HEK293 (cell line): Measurements from ENCODE around the gene SRMS.

ENCODE experiments used
- CTCF ChIA-PET: fragments of 350-600 bp; formaldehyde crosslinking; extraction: SDS; loops from one replicate; lab custom pipeline; 2021; ENCODE audit warnings: antibody characterized with exemption; lab: Yijun Ruan, JAX
- POLR2A ChIA-PET: fragments of 300-600 bp; formaldehyde crosslinking; extraction: SDS; loops from one replicate; lab custom pipeline; 2020; ENCODE audit warnings: antibody characterized with exemption, inconsistent platforms; lab: Yijun Ruan, JAX
- H3K27ac ChIP-seq: fragments of 200-500 bp; sonication (Bioruptor generic); 2 replicates; pipeline ENCODE4 v1.5.1; 2014; ENCODE audit warnings: low read depth, low read length, control low read depth, inconsistent platforms; ENCODE audit errors: extremely low read depth
- H3K36me3 ChIP-seq, 2 experiments: fragments of 200-500 bp in 1 of 2; sonication (Bioruptor generic) in 1 of 2; 1 replicate in 1 of 2; 2 replicates in 1 of 2; pipeline ENCODE4 v1.5.1; 2014 to 2017; ENCODE audit warnings: inconsistent platforms in 2 of 2, low read length in 2 of 2; ENCODE audit not compliant: control insufficient read depth in 2 of 2, insufficient read depth in 1 of 2
- H3K4me1 ChIP-seq: fragments of 200-500 bp; sonication (Bioruptor generic); 2 replicates; pipeline ENCODE4 v1.5.1; 2014; ENCODE audit warnings: mild to moderate bottlenecking, low read length, inconsistent platforms; ENCODE audit not compliant: control insufficient read depth, insufficient read depth
- H3K4me3 ChIP-seq: 2 replicates; pipeline ENCODE4 v1.5.1; 2011; ENCODE audit warnings: low read depth, mild to moderate bottlenecking, control low read depth, low read length, moderate library complexity
- H3K9me3 ChIP-seq: fragments of 200-500 bp; sonication (Bioruptor generic); 2 replicates; pipeline ENCODE4 v1.5.1; 2014; ENCODE audit warnings: low read depth, low read length, inconsistent platforms; ENCODE audit not compliant: control insufficient read depth, insufficient read depth
- BCL11A ChIP-seq: fragments of 450-650 bp; formaldehyde crosslinking; IDR thresholded peaks from 2 replicates; pipeline ENCODE4 v1.5.1; 2016; ENCODE audit warnings: low read depth, missing biosample characterization, missing genetic modification characterization
- BCL11B ChIP-seq: fragments of 450-650 bp; formaldehyde crosslinking; IDR thresholded peaks from 2 replicates; pipeline ENCODE4 v1.5.1; 2016; ENCODE audit warnings: low read depth, missing biosample characterization, missing genetic modification characterization
- KLF1 ChIP-seq: fragments of 450-650 bp; formaldehyde crosslinking; IDR thresholded peaks from 2 replicates; pipeline ENCODE4 v1.5.1; 2016; ENCODE audit warnings: missing biosample characterization, missing genetic modification characterization
- KLF17 ChIP-seq: fragments of 450-650 bp; formaldehyde crosslinking; IDR thresholded peaks from 2 replicates; pipeline ENCODE4 v1.5.1; 2016; ENCODE audit warnings: missing biosample characterization, missing genetic modification characterization
- KLF9 ChIP-seq: fragments of 450-650 bp; formaldehyde crosslinking; IDR thresholded peaks from 2 replicates; pipeline ENCODE4 v1.5.1; 2016; ENCODE audit warnings: missing biosample characterization, missing genetic modification characterization, low read depth
- MYNN ChIP-seq: fragments of 450-650 bp; formaldehyde crosslinking; IDR thresholded peaks from 2 replicates; pipeline ENCODE4 v1.5.1; 2016; ENCODE audit warnings: missing biosample characterization, missing genetic modification characterization, borderline replicate concordance
- SCRT2 ChIP-seq: fragments of 450-650 bp; formaldehyde crosslinking; IDR thresholded peaks from 2 replicates; pipeline ENCODE4 v1.5.1; 2016; ENCODE audit warnings: missing biosample characterization, missing genetic modification characterization
- ZBTB10 ChIP-seq: fragments of 450-650 bp; formaldehyde crosslinking; IDR thresholded peaks from 2 replicates; pipeline ENCODE4 v1.5.1; 2016; ENCODE audit warnings: missing biosample characterization, missing genetic modification characterization
- ZBTB17 ChIP-seq: fragments of 450-650 bp; formaldehyde crosslinking; IDR thresholded peaks from 2 replicates; pipeline ENCODE4 v1.5.1; 2016; ENCODE audit warnings: missing biosample characterization, missing genetic modification characterization
- ZEB2 ChIP-seq: fragments of 450-650 bp; formaldehyde crosslinking; IDR thresholded peaks from 2 replicates; pipeline ENCODE4 v1.5.1; 2016; ENCODE audit warnings: missing biosample characterization, missing genetic modification characterization
- ZNF138 ChIP-seq: fragments of 450-650 bp; formaldehyde crosslinking; IDR thresholded peaks from 2 replicates; pipeline ENCODE4 v1.5.1; 2016; ENCODE audit warnings: missing biosample characterization, missing genetic modification characterization, borderline replicate concordance
- ZNF148 ChIP-seq: fragments of 450-650 bp; formaldehyde crosslinking; IDR thresholded peaks from 2 replicates; pipeline ENCODE4 v1.5.0; 2017; ENCODE audit warnings: missing biosample characterization, missing genetic modification characterization, borderline replicate concordance
- ZNF174 ChIP-seq: fragments of 450-650 bp; formaldehyde crosslinking; IDR thresholded peaks from 2 replicates; pipeline ENCODE4 v1.5.0; 2017; ENCODE audit warnings: missing biosample characterization, mild to moderate bottlenecking, missing genetic modification characterization
- ZNF18 ChIP-seq: fragments of 450-650 bp; formaldehyde crosslinking; IDR thresholded peaks from 2 replicates; pipeline ENCODE4 v1.5.1; 2016; ENCODE audit warnings: missing biosample characterization, missing genetic modification characterization
- ZNF239 ChIP-seq: fragments of 450-650 bp; formaldehyde crosslinking; IDR thresholded peaks from 2 replicates; pipeline ENCODE4 v1.5.1; 2016; ENCODE audit warnings: missing biosample characterization, missing genetic modification characterization
- ZNF292 ChIP-seq: fragments of 450-650 bp; formaldehyde crosslinking; IDR thresholded peaks from 2 replicates; pipeline ENCODE4 v1.5.1; 2016; ENCODE audit warnings: low read depth, missing biosample characterization, missing genetic modification characterization, borderline replicate concordance
- ZNF366 ChIP-seq: fragments of 450-650 bp; formaldehyde crosslinking; conservative IDR thresholded peaks from 2 replicates; pipeline ENCODE4 v1.5.1; 2016; ENCODE audit warnings: missing biosample characterization, missing genetic modification characterization
- ZNF404 ChIP-seq: fragments of 450-650 bp; formaldehyde crosslinking; IDR thresholded peaks from 2 replicates; pipeline ENCODE4 v1.5.1; 2017; ENCODE audit warnings: missing biosample characterization, missing genetic modification characterization
- ZNF513 ChIP-seq: fragments of 450-650 bp; IDR thresholded peaks from 2 replicates; pipeline ENCODE4 v1.5.1; 2018; ENCODE audit warnings: missing biosample characterization, missing genetic modification characterization
- ZNF530 ChIP-seq: fragments of 450-650 bp; formaldehyde crosslinking; IDR thresholded peaks from 2 replicates; pipeline ENCODE4 v1.5.1; 2016; ENCODE audit warnings: low read depth, missing biosample characterization, missing genetic modification characterization
- ZNF544 ChIP-seq: fragments of 450-650 bp; formaldehyde crosslinking; IDR thresholded peaks from 2 replicates; pipeline ENCODE4 v1.5.0; 2017; ENCODE audit warnings: missing biosample characterization, missing genetic modification characterization
- ZNF660 ChIP-seq: fragments of 450-650 bp; IDR thresholded peaks from 2 replicates; pipeline ENCODE4 v1.5.1; 2018; ENCODE audit warnings: missing biosample characterization, mild to moderate bottlenecking, missing genetic modification characterization
- ZNF830 ChIP-seq: fragments of 450-650 bp; IDR thresholded peaks from 2 replicates; pipeline ENCODE4 v1.5.0; 2018; ENCODE audit warnings: missing biosample characterization, missing genetic modification characterization, low read depth, mild to moderate bottlenecking, moderate library complexity
- ZSCAN4 ChIP-seq: fragments of 450-650 bp; formaldehyde crosslinking; IDR thresholded peaks from 2 replicates; pipeline ENCODE4 v1.5.1; 2017; ENCODE audit warnings: missing biosample characterization, missing genetic modification characterization

The SRMS gene

GRCh38 chr20:63492518-63492917 is 55.0 kb downstream of the SRMS start:
- TF ChIP-seq ZBTB17 (tag by site-specific recombination) (peak; percentile 87), ZNF366 (tag by site-specific recombination) (peak; percentile 96), SCRT2 (tag by site-specific recombination) (no peak)
- no peak overlapping the region for H3K27ac ChIP-seq
- no peak overlapping the region for H3K4me3 ChIP-seq
- no peaks in the 10 kb centered on the region for H3K4me1 ChIP-seq
- ChIA-PET POLR2A (no interaction called here), CTCF (interaction anchor here (0.5 kb wide), 1 partner anchor 50 kb away, joined by 3 read pairs; no protein-coding TSS in a partner anchor)
- peaks cover 13 to 82% of the 10 kb centered on the region in 2 experiments; a peak in 2 of 3 replicates for H3K36me3 ChIP-seq
- H3K9me3 ChIP-seq: no peaks in the 10 kb centered on the region

- ChIA-PET POLR2A (no interaction called here), CTCF (no interaction called here)
- peaks cover 13 to 75% of the 10 kb centered on the region in 2 experiments; a peak in 2 of 3 replicates for H3K36me3 ChIP-seq
- H3K27ac ChIP-seq: no peak overlapping the region
- no peaks in the 10 kb centered on the region for H3K4me1 ChIP-seq
- H3K9me3 ChIP-seq: no peaks in the 10 kb centered on the region
- no peak overlapping the region for H3K4me3 ChIP-seq
- TF ChIP-seq ZNF18: no peak
- no peak for TF ChIP-seq ZNF138 (tag by site-specific recombination)
- TF ChIP-seq ZNF292 (tag by site-specific recombination): no peak
- TF ChIP-seq ZNF513 (tag by site-specific recombination): no peak
- 0 out of 2 replicates have a peak, but pooled peaks have one; percentile 46 for TF ChIP-seq ZNF148 (tag by site-specific recombination)
- no peak for TF ChIP-seq KLF9 (tag by site-specific recombination)
- no peak for TF ChIP-seq KLF1 (tag by site-specific recombination)
- TF ChIP-seq ZNF830 (tag by site-specific recombination): no peak
- no peak for TF ChIP-seq ZNF404
- no peak for TF ChIP-seq BCL11A (tag by site-specific recombination)
- no peak for TF ChIP-seq MYNN
- TF ChIP-seq ZNF660 (tag by site-specific recombination): no peak
- no peak for TF ChIP-seq ZNF530 (tag by site-specific recombination)
- 0 out of 2 replicates have a peak, but pooled peaks have one; percentile 21 for TF ChIP-seq ZNF239 (tag by site-specific recombination)
- no peak for TF ChIP-seq ZNF174 (tag by site-specific recombination)
- no peak; the same call in 1 of the 2 replicates for TF ChIP-seq ZBTB10 (tag by site-specific recombination)
- no peak for TF ChIP-seq KLF17
- TF ChIP-seq ZNF366 (tag by site-specific recombination): peak; percentile 100
- no peak for TF ChIP-seq BCL11B (tag by site-specific recombination)
- TF ChIP-seq ZSCAN4 (tag by site-specific recombination): no peak
- TF ChIP-seq ZEB2: no peak
- 0 out of 2 replicates have a peak, but pooled peaks have one; percentile 55 for TF ChIP-seq ZNF544 (tag by site-specific recombination)
These were observed 55.8 kb downstream of the SRMS start for GRCh38 chr20:63491635-63492230.
